Fibroblast of pulmonary artery (primary cell): ENCODE measurements around the gene DAPP1.

Experiments
- DNase-seq: peaks from one replicate; pipeline ENCODE4 v3.0.0-alpha.2; 2010; ENCODE audit warnings: low read depth
- H3K4me3 ChIP-seq: replicated peaks from 2 replicates; pipeline ENCODE4 v1.5.1; 2011; ENCODE audit warnings: low read depth, mild to moderate bottlenecking, control low read depth, low read length, moderate library complexity
- TF ChIP-seq, protein P1 (sequence below): IDR thresholded peaks from 2 replicates; pipeline ENCODE4 v1.5.1; 2011; ENCODE audit warnings: mild to moderate bottlenecking, control low read depth, low read length, inconsistent platforms; ENCODE audit errors: missing control alignments

Gene DAPP1

DNA sequence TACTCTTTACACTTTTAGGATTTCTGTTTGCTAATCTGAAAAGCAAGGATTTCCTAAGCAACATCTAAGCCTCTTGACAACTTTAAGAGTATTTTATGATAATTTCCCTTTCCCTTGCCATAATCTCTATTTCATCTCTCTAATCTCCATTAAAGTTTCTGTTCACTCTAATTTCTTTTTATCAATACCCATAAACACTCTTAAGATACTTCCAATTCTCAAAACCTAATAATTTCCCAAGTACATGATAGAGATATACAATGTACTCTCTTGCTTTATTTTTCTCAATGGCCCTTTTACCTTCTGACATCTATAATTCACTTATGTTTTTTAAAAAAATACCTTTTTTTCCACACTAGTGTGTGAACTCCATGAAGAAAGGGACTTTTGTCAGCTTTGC lies 26.8 kb downstream of the DAPP1 start:
- DNase-seq = no peak
- TF ChIP-seq, protein P1, sequence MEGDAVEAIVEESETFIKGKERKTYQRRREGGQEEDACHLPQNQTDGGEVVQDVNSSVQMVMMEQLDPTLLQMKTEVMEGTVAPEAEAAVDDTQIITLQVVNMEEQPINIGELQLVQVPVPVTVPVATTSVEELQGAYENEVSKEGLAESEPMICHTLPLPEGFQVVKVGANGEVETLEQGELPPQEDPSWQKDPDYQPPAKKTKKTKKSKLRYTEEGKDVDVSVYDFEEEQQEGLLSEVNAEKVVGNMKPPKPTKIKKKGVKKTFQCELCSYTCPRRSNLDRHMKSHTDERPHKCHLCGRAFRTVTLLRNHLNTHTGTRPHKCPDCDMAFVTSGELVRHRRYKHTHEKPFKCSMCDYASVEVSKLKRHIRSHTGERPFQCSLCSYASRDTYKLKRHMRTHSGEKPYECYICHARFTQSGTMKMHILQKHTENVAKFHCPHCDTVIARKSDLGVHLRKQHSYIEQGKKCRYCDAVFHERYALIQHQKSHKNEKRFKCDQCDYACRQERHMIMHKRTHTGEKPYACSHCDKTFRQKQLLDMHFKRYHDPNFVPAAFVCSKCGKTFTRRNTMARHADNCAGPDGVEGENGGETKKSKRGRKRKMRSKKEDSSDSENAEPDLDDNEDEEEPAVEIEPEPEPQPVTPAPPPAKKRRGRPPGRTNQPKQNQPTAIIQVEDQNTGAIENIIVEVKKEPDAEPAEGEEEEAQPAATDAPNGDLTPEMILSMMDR = no peak
- no peak overlapping the region for H3K4me3 ChIP-seq

DNA sequence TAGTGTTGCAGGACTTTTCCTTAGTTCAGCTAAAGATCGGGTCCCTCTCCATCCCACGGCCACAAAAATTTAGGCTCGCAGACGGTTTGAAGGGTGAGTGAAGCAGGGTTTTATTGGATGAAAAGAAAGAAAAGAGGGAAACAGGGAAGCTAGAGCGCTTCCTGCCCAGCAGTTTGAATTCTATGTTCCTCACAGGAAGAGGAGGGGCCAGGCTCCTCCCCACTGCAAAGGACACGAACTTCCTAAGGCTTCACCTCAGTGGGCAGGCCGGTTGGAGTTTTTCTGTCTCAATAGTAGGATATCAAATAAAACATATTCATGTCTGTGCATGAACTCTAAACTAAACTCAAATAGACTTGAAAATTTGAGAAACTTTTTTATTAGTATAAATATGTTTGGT lies 27.4 kb downstream of the DAPP1 start:
- no peak overlapping the region for H3K4me3 ChIP-seq
- TF ChIP-seq, protein P1 = no peak
- DNase-seq = no peak

DNA sequence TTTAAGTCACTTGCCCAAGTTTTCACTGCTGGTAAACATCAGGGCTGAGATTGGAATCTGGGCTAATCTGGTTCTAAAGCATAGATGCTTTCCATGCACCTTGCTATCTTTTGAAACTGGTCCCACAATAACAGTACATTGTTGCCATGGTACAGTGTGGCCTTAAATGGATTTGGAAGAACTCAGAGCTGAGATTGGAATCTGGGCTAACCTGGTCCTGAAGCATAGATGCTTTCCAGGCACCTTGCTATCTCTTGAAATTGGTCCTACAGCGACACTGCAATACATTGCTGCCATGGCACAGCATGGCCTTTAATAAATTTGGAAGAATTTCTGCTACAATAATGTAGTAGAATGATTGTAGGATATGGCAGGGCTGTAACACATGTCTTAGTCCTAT lies 28.6 kb downstream of the DAPP1 start:
- TF ChIP-seq, protein P1 = no peak
- no peak overlapping the region for H3K4me3 ChIP-seq
- DNase-seq = no peak

DNA sequence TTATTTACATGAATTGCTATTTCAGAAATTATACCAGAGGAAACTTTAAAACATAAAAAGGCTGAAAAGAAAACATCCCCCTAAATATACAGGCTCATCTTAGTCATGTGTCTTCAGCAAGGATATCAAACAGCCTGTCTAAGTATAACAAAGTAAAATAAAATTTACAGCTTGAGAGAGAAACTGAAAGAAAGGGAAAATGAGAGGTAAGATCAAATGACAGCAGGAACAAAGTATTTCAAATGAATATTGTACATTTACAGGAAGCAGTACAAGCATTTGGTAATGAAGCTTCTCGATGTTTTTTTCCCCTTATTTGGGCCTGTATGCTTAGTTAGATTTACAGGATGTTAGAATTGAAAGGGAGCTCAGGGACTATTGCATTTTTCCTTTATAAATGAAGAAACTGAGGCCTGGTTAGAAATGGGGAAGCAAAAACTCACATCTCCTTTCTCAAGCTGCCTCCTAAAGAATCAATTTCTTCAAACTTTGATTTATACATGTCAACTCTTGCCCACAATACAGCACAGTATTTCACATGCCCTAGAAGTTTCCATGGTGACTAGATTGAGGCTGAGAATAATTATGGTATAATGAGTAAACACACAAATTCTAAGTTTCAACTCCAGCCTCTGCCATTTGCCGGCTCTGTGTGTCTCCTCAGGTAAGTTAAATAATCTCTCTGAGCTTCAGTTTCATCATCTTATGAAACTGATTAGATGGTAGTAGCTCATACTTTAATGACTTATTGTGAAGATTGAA lies 29.3 kb downstream of the DAPP1 start:
- no peak for DNase-seq
- H3K4me3 ChIP-seq = no peak overlapping the region
- TF ChIP-seq, protein P1 = no peak

DNA sequence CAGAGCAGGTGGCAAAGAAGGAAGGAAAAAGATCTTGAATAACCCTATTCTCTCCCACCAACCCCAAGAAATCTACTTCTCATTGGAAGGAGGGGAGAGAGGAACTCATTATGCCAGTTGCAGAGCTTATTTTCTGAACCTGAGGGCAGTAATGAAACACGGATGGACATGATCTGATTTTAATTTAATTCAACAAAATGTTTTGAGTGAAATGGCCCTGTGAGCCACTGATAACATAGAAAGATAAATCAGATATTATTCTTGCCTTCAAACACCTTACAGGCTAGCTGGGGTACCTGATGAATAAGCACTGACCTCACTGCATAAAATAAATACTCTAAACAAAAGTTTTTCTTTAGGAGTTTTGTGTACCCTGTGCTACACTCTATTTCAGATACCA lies 30.3 kb downstream of the DAPP1 start:
- no peak for DNase-seq
- H3K4me3 ChIP-seq = no peak overlapping the region
- TF ChIP-seq, protein P1 = no peak

DNA sequence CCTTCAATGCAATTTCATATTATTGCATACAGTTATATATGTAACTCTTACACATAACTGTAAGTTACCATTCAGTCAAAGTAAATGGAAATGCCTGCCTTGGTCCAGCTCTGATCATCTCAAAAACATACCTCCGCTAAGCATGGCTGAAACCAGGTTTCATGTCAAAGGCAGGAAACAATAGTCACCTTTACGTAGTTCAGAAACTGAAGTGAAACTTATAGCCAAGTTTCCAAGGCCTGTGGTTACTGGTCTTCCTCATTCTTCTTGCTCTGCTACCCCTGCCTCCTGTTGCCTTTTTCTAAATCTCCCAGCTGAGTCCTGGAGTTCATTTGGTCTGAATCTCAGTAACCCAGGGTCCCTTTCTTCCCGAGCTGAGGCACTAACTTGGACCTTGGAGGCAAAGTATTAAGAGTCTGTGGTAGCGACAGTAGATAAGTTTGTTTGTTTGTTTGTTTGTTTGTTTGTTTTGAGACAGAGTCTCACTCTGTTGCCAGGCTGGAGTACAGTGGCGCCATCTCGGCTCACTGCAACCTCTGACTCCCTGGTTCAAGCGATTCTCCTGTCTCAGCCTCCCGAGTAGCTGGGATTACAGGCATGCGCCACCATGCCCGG lies 30.8 kb downstream of the DAPP1 start:
- no peak overlapping the region for H3K4me3 ChIP-seq
- TF ChIP-seq, protein P1 = no peak
- no peak for DNase-seq
